Ascending aorta (tissue), 2 donors: ENCODE results near the gene NR2C1. TPM values are rescaled to one million over a fixed set of nuclear protein-coding genes. Genes with fewer than 3 reads are reported as not detected.

ENCODE experiments used
- DNase-seq, 2 donors: peaks; one replicate each; pipeline ENCODE4 v3.0.0-alpha.2; 2019; ENCODE audit warnings: low spot score in 2 of 2
- H3K27ac ChIP-seq, 2 donors: fragments of 200-600 bp; sonication (generic); one replicate each; pipeline ENCODE4 v1.5.1; 2016 to 2017; ENCODE audit warnings: mild to moderate bottlenecking in 1 of 2
- H3K27me3 ChIP-seq: fragments of 200-600 bp; sonication (generic); one replicate; pipeline ENCODE4 v1.5.1; 2017
- H3K36me3 ChIP-seq, 2 donors: fragments of 200-600 bp; sonication (generic); one replicate each; pipeline ENCODE4 v1.5.1; 2016
- H3K4me1 ChIP-seq, 2 donors: fragments of 200-600 bp; sonication (generic); one replicate each; pipeline ENCODE4 v1.5.1; 2016 to 2017; ENCODE audit warnings: mild to moderate bottlenecking in 1 of 2
- H3K4me3 ChIP-seq, 2 donors: fragments of 200-600 bp; sonication (generic); one replicate each; pipeline ENCODE4 v1.5.1; 2016 to 2017; ENCODE audit warnings: mild to moderate bottlenecking in 1 of 2
- H3K9me3 ChIP-seq, 2 donors: fragments of 200-600 bp; sonication (generic); one replicate each; pipeline ENCODE4 v1.5.1; 2016
- CTCF ChIP-seq, 3 experiments: fragments of 200-600 bp in 2 of 3; fragments of 450-650 bp in 1 of 3; sonication (generic) in 2 of 3; IDR thresholded peaks; one replicate each; pipeline ENCODE4 v1.5.1; 2016 to 2019; ENCODE audit warnings: antibody characterized with exemption in 3 of 3, mild to moderate bottlenecking in 1 of 3, moderate library complexity in 1 of 3
- intact Hi-C: fragments of 100-400 bp; cut with DNase I; formaldehyde crosslinking; loops from one replicate; pipeline ENCODE4 v1.15.1; 2023
- total RNA-seq: library from RNA; depleted of rRNA; stranded (reverse); fragments of >200 nt; gene quantifications from one replicate; pipeline ENCODE4 v1.1.0, GENCODE V29; 2016

The NR2C1 gene
- total RNA-seq, 1 donor from 2014 or later = 42.3 TPM

- Histone ChIP-seq H3K36me3 (no peaks in the 10 kb centered on the region), H3K27ac (peak overlapping the region; percentile 55 to 70), H3K27me3 (no peaks in the 10 kb centered on the region), H3K9me3 (no peaks in the 10 kb centered on the region), H3K4me3 (peak overlapping the region in 1 of 2 donors; percentile 30), H3K4me1 (peaks cover 0 to 16% of the 10 kb centered on the region in 2 donors)
- intact Hi-C loops = no loop called here
- no peak for TF ChIP-seq CTCF (IDR thresholded peaks at IDR 0.05)
- DNase-seq = no peak
These were observed 10.5 kb upstream of the NR2C1 start for GRCh38 chr12:95083938-95084337.

- peak overlapping the region; percentile 55 to 70 for H3K27ac ChIP-seq
- H3K4me3 ChIP-seq = peak overlapping the region in 1 of 2 donors; percentile 30
These were observed 10.1 kb upstream of the NR2C1 start for GRCh38 chr12:95083471-95083870.

GRCh38 chr12:95077341-95077740, 3.9 kb upstream of the NR2C1 start:
- no peaks in the 10 kb centered on the region for H3K9me3 ChIP-seq
- intact Hi-C loops = loop anchor here (10.0 kb wide), 1 partner anchor 457 kb away; no protein-coding TSS in a partner anchor
- H3K4me3 ChIP-seq = no peak overlapping the region
- H3K27me3 ChIP-seq = no peaks in the 10 kb centered on the region
- TF ChIP-seq CTCF (IDR thresholded peaks at IDR 0.05) = no peak
- H3K4me1 ChIP-seq = peaks cover 0 to 6% of the 10 kb centered on the region in 2 donors
- H3K36me3 ChIP-seq = no peaks in the 10 kb centered on the region
- peak overlapping the region in 1 of 2 donors; percentile 37 for H3K27ac ChIP-seq
- DNase-seq = no peak

More at GRCh38 chr12:95083471-95083870, 10.1 kb upstream of the NR2C1 start:
- Histone ChIP-seq H3K27me3 (no peaks in the 10 kb centered on the region), H3K9me3 (no peaks in the 10 kb centered on the region), H3K36me3 (no peaks in the 10 kb centered on the region), H3K4me1 (peaks cover 0 to 16% of the 10 kb centered on the region in 2 donors)
- intact Hi-C loops = no loop called here
- DNase-seq = no peak
- no peak for TF ChIP-seq CTCF (IDR thresholded peaks at IDR 0.05)

- Histone ChIP-seq H3K36me3 (no peaks in the 10 kb centered on the region), H3K4me3 (no peak overlapping the region)
These were observed 1.3 kb upstream of the NR2C1 start for GRCh38 chr12:95074766-95075165.

GRCh38 chr12:95073698-95074520, 491 bp upstream of the NR2C1 start:
- H3K27me3 ChIP-seq = no peaks in the 10 kb centered on the region
- peak; percentile 69 to 82 (median 79) for TF ChIP-seq CTCF (IDR thresholded peaks at IDR 0.05)
- DNase-seq = no peak
- intact Hi-C loops = loop anchor here (2.0 to 10.0 kb wide), 5 partner anchors 43 to 461 kb away; partner anchors contain the start of genes FGD6, NDUFA12 and VEZT
- peak overlapping the region; percentile 85 to 86 for H3K27ac ChIP-seq
- H3K36me3 ChIP-seq = no peaks in the 10 kb centered on the region
- peak overlapping the region; percentile 82 to 98 for H3K4me3 ChIP-seq
- peaks cover 0 to 11% of the 10 kb centered on the region in 2 donors for H3K4me1 ChIP-seq
- H3K9me3 ChIP-seq = no peaks in the 10 kb centered on the region

More at GRCh38 chr12:95074766-95075165, 1.3 kb upstream of the NR2C1 start:
- no peak for DNase-seq
- Histone ChIP-seq H3K27ac (peak overlapping the region; percentile 33 to 40), H3K4me1 (peaks cover 0 to 11% of the 10 kb centered on the region in 2 donors), H3K27me3 (no peaks in the 10 kb centered on the region), H3K9me3 (no peaks in the 10 kb centered on the region)
- intact Hi-C loops = loop anchor here (5.0 to 10.0 kb wide), 2 partner anchors 43 to 460 kb away; no protein-coding TSS in a partner anchor
- TF ChIP-seq CTCF (IDR thresholded peaks at IDR 0.05) = no peak
